ENCODE measurements around the gene RNASE8.

GRCh38 chr14:21071225-21072030 is 13.8 kb downstream of the RNASE8 start:
- TF ChIP-seq FOS (IDR thresholded peaks at IDR 0.05; ENCODE audit: low read depth, low read length): no peak; the same call in 1 of the 2 replicates
- TF ChIP-seq CTCF (conservative IDR thresholded peaks at IDR 0.05; ENCODE audit: low read depth, low read length): no peak
- TF ChIP-seq SMC3 (IDR thresholded peaks at IDR 0.05; ENCODE audit: low read depth, low read length): no peak
- peak; percentile 69; the same call in 1 of the 2 replicates for TF ChIP-seq POLR2A (IDR thresholded peaks at IDR 0.05; ENCODE audit: low read depth, low read length)
- no peak for TF ChIP-seq BHLHE40 (IDR thresholded peaks at IDR 0.05; ENCODE audit: low read depth, low read length)
- TF ChIP-seq RAD21 (IDR thresholded peaks at IDR 0.05; ENCODE audit: low read length): no peak
- no peak for TF ChIP-seq RCOR1 (IDR thresholded peaks at IDR 0.05; ENCODE audit: insufficient replicate concordance, low read length)
